Breast epithelium (tissue), 4 donors: ENCODE data around the gene OGDHL. TPM values are rescaled to one million over a fixed set of nuclear protein-coding genes. Genes with fewer than 3 reads are reported as not detected.

Experiments
- DNase-seq, 2 donors: peaks; one replicate each; pipeline ENCODE4 v3.0.0-alpha.2; 2019; ENCODE audit warnings: low spot score in 2 of 2
- H3K27ac ChIP-seq, 2 donors: fragments of 200-600 bp; sonication (generic) in 1 of 2; one replicate each; pipeline ENCODE4 v1.5.1; 2016 to 2019; ENCODE audit warnings: mild to moderate bottlenecking in 1 of 2
- H3K27me3 ChIP-seq, 2 donors: fragments of 200-600 bp; sonication (generic) in 1 of 2; one replicate each; pipeline versions ENCODE4 v1.5.1 to v1.6.0; 2017 to 2019; ENCODE audit warnings: control low read depth in 1 of 2, mild to moderate bottlenecking in 1 of 2
- H3K36me3 ChIP-seq: fragments of 200-600 bp; one replicate; pipeline ENCODE4 v1.5.1; 2019
- H3K4me1 ChIP-seq, 2 donors: fragments of 200-600 bp; sonication (generic); one replicate each; pipeline ENCODE4 v1.5.1; 2016 to 2019; ENCODE audit warnings: control low read depth in 1 of 2
- H3K4me3 ChIP-seq, 3 donors: fragments of 200-600 bp; sonication (generic); 1 replicate in 2 of 3; 2 replicates in 1 of 3; pipeline ENCODE4 v1.5.1; 2016 to 2019; ENCODE audit warnings: mild to moderate bottlenecking in 3 of 3, moderate library complexity in 2 of 3
- H3K9me3 ChIP-seq, 2 donors: fragments of 200-600 bp; sonication (generic) in 1 of 2; one replicate each; pipeline ENCODE4 v1.5.1; 2016 to 2019; ENCODE audit warnings: control low read depth in 1 of 2
- CTCF ChIP-seq, 3 donors: fragments of 450-650 bp; IDR thresholded peaks; one replicate each; pipeline ENCODE4 v1.5.1; 2016 to 2017; ENCODE audit warnings: antibody characterized with exemption in 3 of 3, mild to moderate bottlenecking in 3 of 3, moderate library complexity in 3 of 3
- POLR2A ChIP-seq: fragments of 450-650 bp; IDR thresholded peaks from one replicate; pipeline ENCODE4 v1.6.1; 2016; ENCODE audit warnings: antibody characterized with exemption, mild to moderate bottlenecking, moderate library complexity
- POLR2AphosphoS5 ChIP-seq, 3 donors: sonication (generic); formaldehyde crosslinking; IDR thresholded peaks; one replicate each; pipeline ENCODE4 v1.6.1; 2017; ENCODE audit warnings: antibody characterized with exemption in 3 of 3
- intact Hi-C: fragments of 100-400 bp; cut with DNase I; formaldehyde crosslinking; loops from one replicate; pipeline ENCODE4 v1.15.1; 2023; ENCODE audit warnings: low total_unique reads
- total RNA-seq, 3 donors: library from RNA; depleted of rRNA; stranded (reverse); fragments of >200 nt; gene quantifications; one replicate each; pipeline ENCODE4 v1.1.0, GENCODE V29; 2016

OGDHL gene
- total RNA-seq, 3 donors from 2014 or later = not detected

GRCh38 chr10:49743464-49744075 is 18.6 kb downstream of the OGDHL start:
- DNase-seq = peak in 1 of 2 donors; percentile 5
- Histone ChIP-seq H3K9me3 (no peaks in the 10 kb centered on the region), H3K36me3 (no peaks in the 10 kb centered on the region), H3K27me3 (no peaks in the 10 kb centered on the region), H3K4me3 (no peak overlapping the region), H3K27ac (no peak overlapping the region), H3K4me1 (no peaks in the 10 kb centered on the region)
- TF ChIP-seq POLR2AphosphoS5 (IDR thresholded peaks at IDR 0.05) (no peak), POLR2A (no peak), CTCF (IDR thresholded peaks at IDR 0.05) (no peak)
- intact Hi-C loops = no loop called here

GRCh38 chr10:49742683-49743463 is 19.2 kb downstream of the OGDHL start:
- no peaks in the 10 kb centered on the region for H3K9me3 ChIP-seq
- DNase-seq = peak in 1 of 2 donors; percentile 8
- TF ChIP-seq POLR2AphosphoS5 (IDR thresholded peaks at IDR 0.05) (no peak), CTCF (IDR thresholded peaks at IDR 0.05) (no peak), POLR2A (no peak)
- no peak overlapping the region for H3K4me3 ChIP-seq
- H3K36me3 ChIP-seq = no peaks in the 10 kb centered on the region
- H3K27ac ChIP-seq = no peak overlapping the region
- no peaks in the 10 kb centered on the region for H3K4me1 ChIP-seq
- no peaks in the 10 kb centered on the region for H3K27me3 ChIP-seq
- intact Hi-C loops = no loop called here

- Histone ChIP-seq H3K27ac (no peak overlapping the region), H3K27me3 (no peaks in the 10 kb centered on the region), H3K4me3 (no peak overlapping the region), H3K36me3 (no peaks in the 10 kb centered on the region), H3K9me3 (no peaks in the 10 kb centered on the region), H3K4me1 (no peaks in the 10 kb centered on the region)
- DNase-seq = peak in 1 of 2 donors; percentile 7
- intact Hi-C loops = no loop called here
- TF ChIP-seq POLR2AphosphoS5 (IDR thresholded peaks at IDR 0.05) (no peak), CTCF (IDR thresholded peaks at IDR 0.05) (no peak), POLR2A (no peak)
These were observed 20.8 kb downstream of the OGDHL start for GRCh38 chr10:49741108-49741995.

GRCh38 chr10:49740346-49741107 is 21.6 kb downstream of the OGDHL start:
- Histone ChIP-seq H3K27ac (no peak overlapping the region), H3K27me3 (no peaks in the 10 kb centered on the region), H3K9me3 (no peaks in the 10 kb centered on the region), H3K4me3 (no peak overlapping the region), H3K4me1 (no peaks in the 10 kb centered on the region), H3K36me3 (no peaks in the 10 kb centered on the region)
- TF ChIP-seq CTCF (IDR thresholded peaks at IDR 0.05) (no peak), POLR2A (no peak), POLR2AphosphoS5 (IDR thresholded peaks at IDR 0.05) (no peak)
- DNase-seq = no peak
- intact Hi-C loops = no loop called here
